Measurements from ENCODE around the gene TP53TG5. TPM values are rescaled to one million over a fixed set of nuclear protein-coding genes. Genes with fewer than 3 reads are reported as not detected.

TP53TG5 gene
- total and polyA plus RNA-seq, 2 of the 8 experiments (the other 6 are each of a cell fraction or from before 2014, with no cell fraction given): not detected

DNA sequence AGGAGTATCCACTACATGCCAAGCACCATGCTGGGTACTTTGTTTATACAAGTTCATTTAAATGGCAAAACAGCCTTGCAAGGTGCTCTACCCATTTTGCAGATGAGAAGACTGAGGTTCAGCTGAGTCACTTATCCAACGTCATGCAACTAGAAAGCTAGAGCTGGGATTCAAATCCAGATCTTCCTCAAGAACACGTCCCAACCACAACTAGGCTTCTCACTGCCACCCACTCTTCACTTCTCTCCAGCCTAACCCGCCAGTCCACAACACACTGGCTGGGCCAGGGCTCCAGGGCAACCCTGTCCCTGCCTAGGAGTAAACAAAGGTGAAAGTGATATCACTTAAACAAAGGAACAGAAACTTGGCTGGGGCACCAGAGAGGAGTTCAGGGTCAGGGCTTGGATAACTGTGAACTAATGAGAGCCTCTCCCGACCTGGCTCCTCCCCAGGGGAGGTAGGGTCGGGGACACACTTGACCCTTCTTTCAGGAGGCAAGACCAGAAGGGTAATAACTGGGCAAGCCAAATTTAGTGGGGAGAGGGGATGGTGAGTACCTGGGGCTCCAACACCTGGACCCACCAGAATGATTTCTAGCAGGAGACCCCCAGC, 37.8 kb downstream of the TP53TG5 start:
- POLR2A ChIA-PET (ENCODE audit: partially characterized antibody): interaction anchor here (1.2 to 2.3 kb wide), 5 partner anchors 15 to 60 kb away, joined by 3 to 18 read pairs (median 7); partner anchors contain the start of gene SYS1
- Histone ChIP-seq H4K91ac (replicated peaks; ENCODE audit: insufficient read length, low read length) (peak overlapping the region; percentile 45), H2BK12ac (ENCODE audit: low read depth, low read length) (peak overlapping the region; percentile 43; the same call in 1 of the 2 replicates), H4K5ac (ENCODE audit: insufficient read length, low read depth, low read length) (peak overlapping the region; percentile 31), H3K14ac (ENCODE audit: insufficient read length) (no peak overlapping the region), H3K27ac (ENCODE audit: low read depth, low read length) (peak overlapping the region; percentile 45; the same call in 1 of the 2 replicates), H4K20me1 (replicated peaks in 1 of 2; ENCODE audit: control insufficient read depth in 1 of 2, insufficient read depth in 2 of 2, low read length in 2 of 2) (peaks cover 0 to 2% of the 10 kb centered on the region in 2 experiments), H2BK20ac (ENCODE audit: low read length) (peak overlapping the region; percentile 64; the same call in 1 of the 2 replicates), H2AFZ (ENCODE audit: low read length) (no peak overlapping the region), H2BK5ac (ENCODE audit: low read depth, low read length) (peak overlapping the region; percentile 30; the same call in 1 of the 2 replicates), H2BK120ac (replicated peaks; ENCODE audit: low read depth, low read length) (peak overlapping the region; percentile 44), H3K36me3 (ENCODE audit: control insufficient read depth in 2 of 4, insufficient read depth in 4 of 4, low read length in 3 of 4) (peaks cover 0 to 6% (median 0%) of the 10 kb centered on the region in 4 experiments; a peak in 3 of 8 replicates), H3K56ac (replicated peaks; ENCODE audit: insufficient read length, low read depth, low read length) (no peak overlapping the region), H2BK15ac (ENCODE audit: low read length) (peak overlapping the region; percentile 63), H3K79me2 (ENCODE audit: control insufficient read depth in 1 of 2, insufficient read depth in 2 of 2, low read length in 2 of 2) (peaks cover 0 to 89% of the 10 kb centered on the region in 2 experiments; a peak in 3 of 4 replicates), H3K18ac (ENCODE audit: extremely low read depth, low read length) (peak overlapping the region; percentile 75; the same call in 1 of the 2 replicates), H3K4me3 (ENCODE audit: extremely low read depth in 1 of 4, insufficient read depth in 2 of 4, low read depth in 3 of 4, low read length in 4 of 4) (peak overlapping the region in 2 of 4 experiments; percentile 12 to 51; a peak in 2 of 8 replicates), H3K23ac (ENCODE audit: insufficient read length) (no peak overlapping the region), H3K79me1 (ENCODE audit: low read depth, low read length) (peaks cover 27% of the 10 kb centered on the region), H4K8ac (ENCODE audit: extremely low read depth, insufficient read depth, low read length) (no peak overlapping the region), H3K9ac (replicated peaks in 1 of 4; ENCODE audit: extremely low read depth in 1 of 4, low read depth in 3 of 4, low read length in 3 of 4) (no peak overlapping the region; a peak in 2 of 7 replicates), H3K27me3 (replicated peaks in 1 of 4; ENCODE audit: control insufficient read depth in 3 of 4, extremely low read depth in 1 of 4, insufficient read depth in 3 of 4, low read length in 3 of 4) (no peaks in the 10 kb centered on the region), H3K4ac (replicated peaks; ENCODE audit: insufficient read length, low read depth, low read length) (no peak overlapping the region), H3K23me2 (ENCODE audit: low read depth, low read length) (no peaks in the 10 kb centered on the region), H3K4me1 (replicated peaks in 1 of 4; ENCODE audit: control insufficient read depth in 3 of 4, insufficient read depth in 4 of 4, low read length in 3 of 4) (peaks cover 33 to 69% (median 48%) of the 10 kb centered on the region in 4 experiments), H3K9me3 (ENCODE audit: insufficient read depth in 2 of 2, low read depth in 1 of 2, low read length in 1 of 2) (no peaks in the 10 kb centered on the region), H3K4me2 (ENCODE audit: insufficient read depth in 1 of 2, low read depth in 2 of 2, low read length in 2 of 2) (peak overlapping the region; percentile 68 to 84), H2AK5ac (ENCODE audit: low read depth, low read length) (peak overlapping the region; percentile 67)
- CTCF ChIA-PET (ENCODE audit: partially characterized antibody): interaction anchor here (0.8 to 4.6 kb wide), 9 partner anchors 8 to 110 kb away, joined by 3 to 24 read pairs (median 4); partner anchors contain the start of genes DBNDD2 and SYS1
- WGBS, 2 experiments (ENCODE audit: extremely low coverage in 1 of 2, insufficient coverage in 1 of 2, insufficient read length in 1 of 2, insufficient replicate concordance in 2 of 2, low coverage in 1 of 2, low lambda C conversion rate in 2 of 2, missing lambda C conversion rate in 1 of 2): 93% methylated on average over 5 of the region's 5 CpGs; no CpG with 5 or more reads in 1 of the 2 experiments
- DNase-seq (ENCODE audit: low read depth in 1 of 2, low spot score in 2 of 2): no peak
- no peak for FAIRE-seq
- TF ChIP-seq, protein P1, sequence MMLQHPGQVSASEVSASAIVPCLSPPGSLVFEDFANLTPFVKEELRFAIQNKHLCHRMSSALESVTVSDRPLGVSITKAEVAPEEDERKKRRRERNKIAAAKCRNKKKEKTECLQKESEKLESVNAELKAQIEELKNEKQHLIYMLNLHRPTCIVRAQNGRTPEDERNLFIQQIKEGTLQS (IDR thresholded peaks at IDR 0.05; ENCODE audit: insufficient read depth, low read depth, low read length): no peak
- no peak for TF ChIP-seq NANOG (IDR thresholded peaks at IDR 0.05; ENCODE audit: insufficient read depth, low read depth, low read length, poor library complexity, severe bottlenecking)
- no peak for TF ChIP-seq CBX5 (IDR thresholded peaks at IDR 0.05; ENCODE audit: low read depth, low read length)
- no peak for TF ChIP-seq RAD21 (IDR thresholded peaks at IDR 0.05 in 1 of 2, conservative IDR thresholded peaks at IDR 0.05 in 1 of 2; ENCODE audit: low read depth in 2 of 2, low read length in 2 of 2)
- no peak for TF ChIP-seq FOSL1 (IDR thresholded peaks at IDR 0.05; ENCODE audit: insufficient read depth, low read depth, low read length)
- no peak for TF ChIP-seq ASH2L (IDR thresholded peaks at IDR 0.05; ENCODE audit: low read length)
- TF ChIP-seq PHF8 (conservative IDR thresholded peaks at IDR 0.05; ENCODE audit: low read depth, low read length): no peak
- TF ChIP-seq TAF1 (IDR thresholded peaks at IDR 0.05; ENCODE audit: low read depth, low read length): no peak
- no peak for TF ChIP-seq SP1 (IDR thresholded peaks at IDR 0.05; ENCODE audit: low read depth, low read length)
- TF ChIP-seq KDM1A (IDR thresholded peaks at IDR 0.05; ENCODE audit: borderline replicate concordance, low read length): peak; percentile 97
- no peak for TF ChIP-seq BCL11A (IDR thresholded peaks at IDR 0.05; ENCODE audit: low read depth in 2 of 2, low read length in 2 of 2)

Data from H1 (cell line).